H1 (cell line): ENCODE results near the gene IGFL3. TPM values are rescaled to one million over a fixed set of nuclear protein-coding genes. Genes with fewer than 3 reads are reported as not detected.

Source experiments
- CTCF ChIA-PET: fragments of 300-600 bp; sonication (Branson Sonifier 250); formaldehyde crosslinking; loops from one replicate; lab custom pipeline; 2021; ENCODE audit not compliant: partially characterized antibody; lab: Charles Lee
- POLR2A ChIA-PET: fragments of 300-600 bp; sonication (Branson Sonifier 250); formaldehyde crosslinking; loops from one replicate; lab custom pipeline; 2021; ENCODE audit warnings: inconsistent platforms; ENCODE audit not compliant: partially characterized antibody; lab: Charles Lee
- DNase-seq, 2 experiments: peaks; one replicate each; pipeline versions ENCODE4 v3.0.0 to v3.0.0-alpha.2; 2010 to 2022; ENCODE audit warnings: low spot score in 2 of 2, low read depth in 1 of 2, mixed read lengths in 1 of 2
- FAIRE-seq: peaks from 2 replicates; lab custom pipeline; 2011; peaks lifted over from hg19 to GRCh38; lab: Jason Lieb, UNC
- H2AFZ ChIP-seq: 2 replicates; pipeline ENCODE4 v1.8.1; 2012; ENCODE audit warnings: low read length, inconsistent platforms
- H2AK5ac ChIP-seq: 2 replicates; pipeline ENCODE4 v1.6.1; 2013; ENCODE audit warnings: low read depth, low read length
- H2BK120ac ChIP-seq: replicated peaks from 2 replicates; pipeline ENCODE3; 2013; ENCODE audit warnings: low read depth, low read length, inconsistent platforms
- H2BK12ac ChIP-seq: 2 replicates; pipeline ENCODE4 v1.6.1; 2013; ENCODE audit warnings: low read depth, low read length
- H2BK15ac ChIP-seq: 2 replicates; pipeline ENCODE4 v1.6.1; 2013; ENCODE audit warnings: low read length
- H2BK20ac ChIP-seq: 2 replicates; pipeline ENCODE4 v1.6.1; 2013; ENCODE audit warnings: low read length
- H2BK5ac ChIP-seq: 2 replicates; pipeline ENCODE4 v1.6.1; 2013; ENCODE audit warnings: low read depth, low read length
- H3K14ac ChIP-seq: 2 replicates; pipeline ENCODE4 v1.6.1; 2013; ENCODE audit warnings: inconsistent platforms; ENCODE audit not compliant: insufficient read length
- H3K18ac ChIP-seq: 2 replicates; pipeline ENCODE4 v1.6.1; 2013; ENCODE audit warnings: low read length; ENCODE audit errors: extremely low read depth
- H3K23ac ChIP-seq: 2 replicates; pipeline ENCODE4 v1.6.1; 2013; ENCODE audit warnings: inconsistent platforms; ENCODE audit not compliant: insufficient read length
- H3K23me2 ChIP-seq: 2 replicates; pipeline ENCODE4 v1.6.1; 2013; ENCODE audit warnings: low read depth, low read length
- H3K27ac ChIP-seq: 2 replicates; pipeline ENCODE4 v1.6.1; 2011; ENCODE audit warnings: low read depth, low read length, inconsistent platforms
- H3K27me3 ChIP-seq, 4 experiments: replicated peaks in 1 of 4; 1 replicate in 1 of 4; 2 replicates in 3 of 4; pipeline versions ENCODE4 v1.6.1 to v1.8.1; 2011 to 2013; ENCODE audit warnings: low read length in 3 of 4, mild to moderate bottlenecking in 3 of 4, inconsistent platforms in 2 of 4, mixed read lengths in 2 of 4, moderate library complexity in 1 of 4; ENCODE audit not compliant: control insufficient read depth in 3 of 4, insufficient read depth in 3 of 4; ENCODE audit errors: extremely low read depth in 1 of 4
- H3K36me3 ChIP-seq, 4 experiments: 2 replicates each; pipeline versions ENCODE4 v1.6.1 to v1.8.1; 2011 to 2013; ENCODE audit warnings: mild to moderate bottlenecking in 4 of 4, low read length in 3 of 4, moderate library complexity in 2 of 4, control low read depth in 1 of 4, inconsistent platforms in 1 of 4; ENCODE audit not compliant: insufficient read depth in 4 of 4, control insufficient read depth in 2 of 4
- H3K4ac ChIP-seq: replicated peaks from 2 replicates; pipeline ENCODE3; 2013; ENCODE audit warnings: low read length, low read depth, mixed read lengths, inconsistent platforms; ENCODE audit not compliant: insufficient read length
- H3K4me1 ChIP-seq, 4 experiments: replicated peaks in 1 of 4; 1 replicate in 1 of 4; 2 replicates in 3 of 4; pipeline versions ENCODE4 v1.6.1 to v1.8.1; 2011 to 2013; ENCODE audit warnings: low read length in 3 of 4, inconsistent platforms in 2 of 4, mixed read lengths in 1 of 4; ENCODE audit not compliant: insufficient read depth in 4 of 4, control insufficient read depth in 3 of 4
- H3K4me2 ChIP-seq, 2 experiments: 2 replicates each; pipeline versions ENCODE4 v1.6.1 to v1.8.1; 2011 to 2013; ENCODE audit warnings: low read depth in 2 of 2, low read length in 2 of 2, control low read depth in 1 of 2, inconsistent platforms in 1 of 2, mild to moderate bottlenecking in 1 of 2; ENCODE audit not compliant: insufficient read depth in 1 of 2
- H3K4me3 ChIP-seq, 4 experiments: fragments of 200-600, 300-600 bp in 1 of 4; sonication (generic), shearing (Covaris generic), sonication (Bioruptor Twin) in 1 of 4; 2 replicates each; pipeline versions ENCODE4 v1.5.1 to v1.8.1; 2011 to 2016; ENCODE audit warnings: low read length in 4 of 4, low read depth in 3 of 4, control low read depth in 2 of 4, inconsistent platforms in 2 of 4, mild to moderate bottlenecking in 2 of 4, mixed read lengths in 1 of 4, moderate library complexity in 1 of 4; ENCODE audit not compliant: insufficient read depth in 2 of 4; ENCODE audit errors: extremely low read depth in 1 of 4
- H3K56ac ChIP-seq: replicated peaks from 2 replicates; pipeline ENCODE3; 2013; ENCODE audit warnings: low read depth, mild to moderate bottlenecking, mixed read lengths, low read length, inconsistent platforms; ENCODE audit not compliant: insufficient read length
- H3K79me1 ChIP-seq: 2 replicates; pipeline ENCODE4 v1.6.1; 2013; ENCODE audit warnings: low read depth, low read length, control low read depth
- H3K79me2 ChIP-seq, 2 experiments: 2 replicates each; pipeline versions ENCODE4 v1.6.1 to v1.8.1; 2012 to 2013; ENCODE audit warnings: low read length in 2 of 2, mild to moderate bottlenecking in 2 of 2, inconsistent platforms in 1 of 2; ENCODE audit not compliant: insufficient read depth in 2 of 2, control insufficient read depth in 1 of 2
- H3K9ac ChIP-seq, 4 experiments: replicated peaks in 1 of 4; 1 replicate in 1 of 4; 2 replicates in 3 of 4; pipeline versions ENCODE4 v1.6.1 to v1.8.1; 2011 to 2013; ENCODE audit warnings: low read depth in 3 of 4, low read length in 3 of 4, control low read depth in 2 of 4, mild to moderate bottlenecking in 2 of 4, moderate library complexity in 2 of 4, inconsistent platforms in 1 of 4; ENCODE audit errors: extremely low read depth in 1 of 4
- H3K9me3 ChIP-seq, 2 experiments: 2 replicates each; pipeline versions ENCODE4 v1.6.1 to v1.8.1; 2012 to 2013; ENCODE audit warnings: mild to moderate bottlenecking in 2 of 2, moderate library complexity in 2 of 2, control low read depth in 1 of 2, inconsistent platforms in 1 of 2, low read depth in 1 of 2, low read length in 1 of 2, mixed read lengths in 1 of 2; ENCODE audit not compliant: insufficient read depth in 2 of 2
- H4K20me1 ChIP-seq, 2 experiments: replicated peaks in 1 of 2; 2 replicates each; pipeline versions ENCODE3 to v1.8.1; 2011 to 2013; ENCODE audit warnings: inconsistent platforms in 2 of 2, low read length in 2 of 2, mild to moderate bottlenecking in 1 of 2; ENCODE audit not compliant: insufficient read depth in 2 of 2, control insufficient read depth in 1 of 2
- H4K5ac ChIP-seq: 2 replicates; pipeline ENCODE4 v1.6.1; 2013; ENCODE audit warnings: low read length, low read depth, mixed read lengths, inconsistent platforms; ENCODE audit not compliant: insufficient read length
- H4K8ac ChIP-seq: 2 replicates; pipeline ENCODE4 v1.8.0; 2013; ENCODE audit warnings: mild to moderate bottlenecking, moderate library complexity, low read length, inconsistent platforms; ENCODE audit not compliant: insufficient read depth; ENCODE audit errors: extremely low read depth
- H4K91ac ChIP-seq: replicated peaks from 2 replicates; pipeline ENCODE3; 2013; ENCODE audit warnings: low read length, mixed read lengths, inconsistent platforms; ENCODE audit not compliant: insufficient read length
- CREB1 ChIP-seq: IDR thresholded peaks from 2 replicates; pipeline ENCODE4 v1.6.1; 2012; ENCODE audit warnings: inconsistent platforms
- JUND ChIP-seq: IDR thresholded peaks from 2 replicates; pipeline ENCODE4 v1.6.1; 2011; ENCODE audit warnings: mild to moderate bottlenecking, improper control_type of control experiment, low read length
- whole genome bisulfite sequencing, 2 experiments: shearing (Covaris generic) in 1 of 2; methylation state at CpG; one replicate each; pipeline versions ENCODE4 v1.1.6 to v1.1.7; 2013 to 2015; ENCODE audit warnings: low lambda C conversion rate in 2 of 2, mixed read lengths in 2 of 2, inconsistent platforms in 1 of 2, low coverage in 1 of 2, missing lambda C conversion rate in 1 of 2; ENCODE audit not compliant: insufficient replicate concordance in 2 of 2, insufficient coverage in 1 of 2, insufficient read length in 1 of 2; ENCODE audit errors: extremely low coverage in 1 of 2, missing lambda C conversion rate in 1 of 2; 5-methylcytosine and 5-hydroxymethylcytosine counted together
- polyA plus RNA-seq, 7 experiments: library from polyadenylated mRNA; depleted of rRNA in 3 of 7; stranded (reverse) in 5 of 7; unstranded in 2 of 7; fragments of >200 nt in 5 of 7; fragments of 200-250 nt in 2 of 7; gene quantifications; 1 replicate in 5 of 7; 2 replicates in 1 of 7; 4 replicates in 1 of 7; pipeline versions ENCODE4 v1.2.1 to v1.2.3, GENCODE V29; 2011 to 2013; ENCODE audit warnings: missing spikeins in 2 of 7, mixed read lengths in 2 of 7
- total RNA-seq: library from RNA; stranded (reverse); fragmentation: NEBNext Ultra II Directional; extraction: Animal tissue kit (Norgen Biotek cat#: 25700); gene quantifications from 2 replicates; pipeline ENCODE4 v1.2.1, GENCODE V29; 2021
- TF ChIP-seq, protein P1 (sequence below): IDR thresholded peaks from 2 replicates; pipeline ENCODE4 v1.6.1; 2011; ENCODE audit warnings: low read depth, mild to moderate bottlenecking, low read length; ENCODE audit not compliant: insufficient read depth

IGFL3 gene
- total and polyA plus RNA-seq, 2 of the 8 experiments (the other 6 are each of a cell fraction or from before 2014, with no cell fraction given): 0.12 TPM; not detected in 1

DNA sequence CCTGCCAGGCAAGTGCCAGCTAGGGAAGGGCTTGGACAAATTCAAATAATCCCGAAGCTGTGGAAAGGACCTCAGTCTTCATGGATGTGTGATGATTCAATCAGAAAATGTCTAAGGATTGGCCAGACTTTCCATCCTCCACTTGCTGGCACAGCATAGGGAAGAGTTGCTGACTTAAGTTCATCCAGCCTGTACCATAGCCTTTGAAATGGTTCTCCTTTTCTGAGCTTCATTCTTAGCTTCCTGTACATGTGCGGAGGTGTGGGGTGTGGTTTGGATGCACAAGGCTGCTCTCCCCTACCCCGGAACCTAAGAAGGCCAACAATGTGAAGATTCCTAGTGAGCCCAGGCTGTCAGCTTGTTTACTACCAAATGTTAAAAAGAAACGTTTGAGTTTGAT, 959 bp upstream of the IGFL3 start:
- no peak overlapping the region for H4K91ac ChIP-seq
- H3K79me2 ChIP-seq: no peaks in the 10 kb centered on the region
- no peak overlapping the region for H2BK12ac ChIP-seq
- H3K36me3 ChIP-seq: no peaks in the 10 kb centered on the region
- no peak overlapping the region for H3K23ac ChIP-seq
- no peak overlapping the region for H2BK5ac ChIP-seq
- WGBS, 2 experiments: 83% methylated on average over 4 of the region's 4 CpGs; no CpG with 5 or more reads in 1 of the 2 experiments
- FAIRE-seq: no peak
- DNase-seq: no peak
- no peak overlapping the region for H3K18ac ChIP-seq
- no peak overlapping the region for H4K8ac ChIP-seq
- H3K27ac ChIP-seq: no peak overlapping the region
- H2AK5ac ChIP-seq: no peak overlapping the region
- H3K79me1 ChIP-seq: no peaks in the 10 kb centered on the region
- ChIA-PET CTCF (interaction anchor here (0.8 to 1.1 kb wide), 3 partner anchors 22 to 47 kb away, joined by 3 to 4 read pairs (median 3); no protein-coding TSS in a partner anchor), POLR2A (interaction anchor here (3.1 kb wide), 1 partner anchor 8 kb away, joined by 13 read pairs; no protein-coding TSS in a partner anchor)
- H2BK20ac ChIP-seq: no peak overlapping the region
- H3K4me1 ChIP-seq: peaks cover 0 to 5% (median 0%) of the 10 kb centered on the region in 4 experiments; a peak in 2 of 7 replicates
- H3K27me3 ChIP-seq: no peaks in the 10 kb centered on the region
- H3K4me3 ChIP-seq: no peak overlapping the region
- no peak overlapping the region for H2BK15ac ChIP-seq
- H3K4ac ChIP-seq: no peak overlapping the region
- H4K20me1 ChIP-seq: no peaks in the 10 kb centered on the region
- no peaks in the 10 kb centered on the region for H3K9me3 ChIP-seq
- no peak overlapping the region for H2AFZ ChIP-seq
- H3K4me2 ChIP-seq: no peak overlapping the region
- H3K56ac ChIP-seq: no peak overlapping the region
- no peak overlapping the region for H2BK120ac ChIP-seq
- no peak overlapping the region for H3K9ac ChIP-seq
- H3K14ac ChIP-seq: no peak overlapping the region
- no peaks in the 10 kb centered on the region for H3K23me2 ChIP-seq
- H4K5ac ChIP-seq: no peak overlapping the region
- TF ChIP-seq, protein P1, sequence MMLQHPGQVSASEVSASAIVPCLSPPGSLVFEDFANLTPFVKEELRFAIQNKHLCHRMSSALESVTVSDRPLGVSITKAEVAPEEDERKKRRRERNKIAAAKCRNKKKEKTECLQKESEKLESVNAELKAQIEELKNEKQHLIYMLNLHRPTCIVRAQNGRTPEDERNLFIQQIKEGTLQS: no peak
- TF ChIP-seq JUND (no peak), CREB1 (no peak)
